SK-N-SH (cell line): ENCODE results near the gene MRPS15. TPM values are rescaled to one million over a fixed set of nuclear protein-coding genes. Genes with fewer than 3 reads are reported as not detected.

ENCODE experiments used
- CTCF ChIA-PET: fragments of 300-600, 350-600 bp; formaldehyde crosslinking; extraction: SDS; loops from one replicate; lab custom pipeline; 2021; lab: Yijun Ruan, JAX
- POLR2A ChIA-PET: fragments of 350-600 bp; sonication (Branson Sonifier 250); formaldehyde crosslinking; extraction: SDS; loops from one replicate; lab custom pipeline; 2020; ENCODE audit warnings: antibody characterized with exemption, inconsistent platforms; lab: Yijun Ruan, JAX
- DNase-seq: peaks from one replicate; pipeline ENCODE4 v3.0.0; 2012
- H2AFZ ChIP-seq: fragments of 200-600 bp; sonication (generic); 2 replicates; pipeline ENCODE4 v1.8.1; 2016; ENCODE audit warnings: antibody characterized with exemption, mild to moderate bottlenecking, low read depth
- H3F3A ChIP-seq: fragments of 200-600 bp; sonication (generic); replicated peaks from 2 replicates; pipeline ENCODE3; 2016; ENCODE audit warnings: antibody characterized with exemption, mild to moderate bottlenecking; ENCODE audit not compliant: insufficient read depth
- H3K27ac ChIP-seq, 2 experiments: fragments of 200-500 bp in 1 of 2; fragments of 200-600 bp in 1 of 2; sonication (Bioruptor generic) in 1 of 2; sonication (generic), shearing (Covaris generic) in 1 of 2; 2 replicates each; pipeline versions ENCODE4 v1.5.1 to v1.6.1; 2014 to 2016; ENCODE audit warnings: low read depth in 2 of 2, inconsistent platforms in 1 of 2, low read length in 1 of 2, mild to moderate bottlenecking in 1 of 2, mixed read lengths in 1 of 2
- H3K27me3 ChIP-seq: fragments of 200-600 bp; sonication (generic), shearing (Covaris generic); 2 replicates; pipeline ENCODE4 v1.6.1; 2016; ENCODE audit warnings: mixed run types; ENCODE audit not compliant: insufficient read depth
- H3K36me3 ChIP-seq, 2 experiments: fragments of 200-500 bp in 1 of 2; fragments of 200-600 bp in 1 of 2; sonication (Bioruptor generic) in 1 of 2; sonication (generic) in 1 of 2; replicated peaks in 1 of 2; 2 replicates each; pipeline versions ENCODE3 to v1.5.1; 2014 to 2016; ENCODE audit warnings: low read length in 1 of 2, mild to moderate bottlenecking in 1 of 2; ENCODE audit not compliant: insufficient read depth in 2 of 2, control insufficient read depth in 1 of 2
- H3K4me1 ChIP-seq, 2 experiments: fragments of 200-500 bp in 1 of 2; fragments of 200-600 bp in 1 of 2; sonication (Bioruptor generic) in 1 of 2; sonication (generic), shearing (Covaris generic) in 1 of 2; 2 replicates each; pipeline versions ENCODE4 v1.5.1 to v1.6.1; 2014 to 2016; ENCODE audit warnings: low read depth in 1 of 2, low read length in 1 of 2, mixed run types in 1 of 2; ENCODE audit not compliant: insufficient read depth in 2 of 2, control insufficient read depth in 1 of 2
- H3K4me2 ChIP-seq: fragments of 200-600 bp; sonication (generic), shearing (Covaris generic); 2 replicates; pipeline ENCODE4 v1.6.1; 2017; ENCODE audit warnings: mixed run types
- H3K4me3 ChIP-seq, 2 experiments: fragments of 200-500 bp in 1 of 2; fragments of 200-600 bp in 1 of 2; sonication (Bioruptor generic) in 1 of 2; sonication (generic), shearing (Covaris generic) in 1 of 2; 2 replicates each; pipeline versions ENCODE4 v1.5.1 to v1.8.1; 2014 to 2016; ENCODE audit warnings: low read depth in 2 of 2, inconsistent platforms in 1 of 2, low read length in 1 of 2, mild to moderate bottlenecking in 1 of 2, mixed read lengths in 1 of 2, moderate library complexity in 1 of 2
- H3K79me2 ChIP-seq: fragments of 200-600 bp; sonication (generic); 2 replicates; pipeline ENCODE4 v1.8.1; 2017; ENCODE audit warnings: mild to moderate bottlenecking; ENCODE audit not compliant: insufficient read depth
- H3K9ac ChIP-seq: fragments of 200-600 bp; sonication (generic); 2 replicates; pipeline ENCODE4 v1.6.1; 2017; ENCODE audit warnings: mixed run types
- H3K9me2 ChIP-seq: fragments of 200-600 bp; sonication (generic); 2 replicates; pipeline ENCODE4 v1.6.1; 2017; ENCODE audit warnings: mixed run types
- H3K9me3 ChIP-seq: fragments of 200-600 bp; sonication (generic); 2 replicates; pipeline ENCODE4 v1.6.1; 2017; ENCODE audit warnings: mixed run types, mild to moderate bottlenecking, moderate library complexity
- H4K20me1 ChIP-seq: fragments of 200-600 bp; sonication (generic); 2 replicates; pipeline ENCODE4 v1.6.1; 2017; ENCODE audit warnings: mild to moderate bottlenecking, mixed run types; ENCODE audit not compliant: insufficient read depth
- CHD2 ChIP-seq: fragments of 150-350 bp; IDR thresholded peaks from 2 replicates; pipeline ENCODE4 v1.6.1; 2018; ENCODE audit warnings: low read length; ENCODE audit not compliant: partially characterized antibody
- ELF1 ChIP-seq: IDR thresholded peaks from 2 replicates; pipeline ENCODE4 v1.4.0; 2012
- EP300 ChIP-seq, 2 experiments: IDR thresholded peaks; 2 replicates each; pipeline versions ENCODE4 v1.4.0 to v1.6.1; 2012; ENCODE audit warnings: borderline replicate concordance in 1 of 2, low read depth in 1 of 2, low read length in 1 of 2
- EZH2phosphoT487 ChIP-seq: fragments of 200-600 bp; sonication (generic); IDR thresholded peaks from 2 replicates; pipeline ENCODE4 v1.6.1; 2017; ENCODE audit warnings: low read depth, mixed run types, mild to moderate bottlenecking, antibody characterized with exemption, moderate library complexity, borderline replicate concordance
- FOSL2 ChIP-seq: IDR thresholded peaks from 2 replicates; pipeline ENCODE4 v1.4.0; 2012; ENCODE audit warnings: low read depth, mild to moderate bottlenecking, moderate library complexity, borderline replicate concordance
- GABPA ChIP-seq: IDR thresholded peaks from 2 replicates; pipeline ENCODE4 v1.4.0; 2012; ENCODE audit warnings: low read depth, mild to moderate bottlenecking
- JUND ChIP-seq: IDR thresholded peaks from 2 replicates; pipeline ENCODE4 v1.4.0; 2012
- MEF2A ChIP-seq: IDR thresholded peaks from 2 replicates; pipeline ENCODE4 v1.4.0; 2012; ENCODE audit warnings: low read depth, borderline replicate concordance
- MXI1 ChIP-seq: IDR thresholded peaks from 2 replicates; pipeline ENCODE4 v1.6.1; 2012; ENCODE audit warnings: mild to moderate bottlenecking, low read depth, low read length, improper control_type of control experiment
- NFIC ChIP-seq: IDR thresholded peaks from 2 replicates; pipeline ENCODE4 v1.4.0; 2012; ENCODE audit warnings: borderline replicate concordance
- RCOR1 ChIP-seq: fragments of 150-350 bp; IDR thresholded peaks from 2 replicates; pipeline ENCODE4 v1.6.1; 2017; ENCODE audit warnings: antibody characterized with exemption, low read length
- RFX5 ChIP-seq: IDR thresholded peaks from 2 replicates; pipeline ENCODE4 v1.6.1; 2012; ENCODE audit warnings: mild to moderate bottlenecking, improper control_type of control experiment, low read length
- RXRA ChIP-seq: IDR thresholded peaks from 2 replicates; pipeline ENCODE4 v1.4.0; 2012; ENCODE audit warnings: low read depth, mild to moderate bottlenecking, borderline replicate concordance
- SIN3A ChIP-seq: IDR thresholded peaks from 2 replicates; pipeline ENCODE4 v1.6.1; 2012; ENCODE audit warnings: low read depth, mild to moderate bottlenecking, low read length, moderate library complexity, borderline replicate concordance
- SMC3 ChIP-seq: IDR thresholded peaks from 2 replicates; pipeline ENCODE4 v1.6.1; 2012; ENCODE audit warnings: low read depth, low read length, improper control_type of control experiment
- WGBS: methylation state at CpG from one replicate; pipeline ENCODE4 v1.1.6; 2017; ENCODE audit warnings: low lambda C conversion rate; 5-methylcytosine and 5-hydroxymethylcytosine counted together
- polyA plus RNA-seq, 3 experiments: library from polyadenylated mRNA; depleted of rRNA; stranded (reverse); fragments of >200 nt; gene quantifications; 2 replicates each; pipeline ENCODE4 v1.2.3, GENCODE V29; 2012
- TF ChIP-seq, protein P1 (sequence below): fragments of 150-350 bp; IDR thresholded peaks from 2 replicates; pipeline ENCODE4 v1.6.1; 2017; ENCODE audit warnings: antibody characterized with exemption, low read length, low read depth, borderline replicate concordance
- TF ChIP-seq, protein P2 (sequence below): IDR thresholded peaks from 2 replicates; pipeline ENCODE4 v1.4.0; 2012; ENCODE audit warnings: low read depth, borderline replicate concordance
- TF ChIP-seq, protein P3 (sequence below): IDR thresholded peaks from 2 replicates; pipeline ENCODE4; 2012
- TF ChIP-seq, protein P4 (sequence below): fragments of 200-600 bp; sonication (generic); IDR thresholded peaks from 2 replicates; pipeline ENCODE4 v1.6.1; 2017; ENCODE audit warnings: antibody characterized with exemption, mild to moderate bottlenecking, moderate library complexity
- TF ChIP-seq, protein P5 (sequence below): fragments of 150-350 bp; IDR thresholded peaks from 2 replicates; pipeline ENCODE4 v1.6.1; 2016; ENCODE audit warnings: mild to moderate bottlenecking, low read depth, low read length

Gene MRPS15
- polyA plus RNA-seq, 1 of the 3 experiments (the other 2 are of a cell fraction), result 75.1 TPM

DNA sequence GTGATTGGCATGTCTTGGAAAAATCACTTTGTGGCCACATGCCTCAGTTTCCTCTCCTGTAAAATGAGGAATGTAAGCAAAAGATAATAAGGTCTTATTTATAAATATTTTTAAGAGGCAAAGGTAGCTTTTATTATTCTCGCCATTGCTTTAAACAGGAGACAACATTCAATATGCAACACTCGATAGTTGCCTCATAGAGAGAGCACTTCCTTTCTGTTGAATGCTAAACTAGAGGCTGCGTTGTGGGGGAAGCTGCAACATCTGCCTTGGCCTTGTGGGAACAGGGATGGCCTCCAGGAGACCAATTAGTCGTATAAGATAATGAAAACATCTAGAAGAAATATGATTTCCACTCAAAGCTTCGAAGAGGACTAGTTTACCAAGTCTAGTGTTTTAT is 17.4 kb downstream of the MRPS15 start:
- 81% methylated on average over 5 of the region's 5 CpGs for whole genome bisulfite sequencing
- peaks cover 0 to 8% of the 10 kb centered on the region in 2 experiments; a peak in 1 of 4 replicates for H3K4me1 ChIP-seq
- H3K27ac ChIP-seq, result no peak overlapping the region
- ChIA-PET CTCF (interaction anchor here (1.0 to 1.2 kb wide), 3 partner anchors 10 to 77 kb away, joined by 3 to 4 read pairs (median 3); no protein-coding TSS in a partner anchor), POLR2A (no interaction called here)
- H3K9ac ChIP-seq, result no peak overlapping the region
- no peak overlapping the region for H3K4me2 ChIP-seq
- H3K36me3 ChIP-seq, result peaks cover 0 to 4% of the 10 kb centered on the region in 2 experiments
- no peak overlapping the region; a peak in 1 of 4 replicates for H3K4me3 ChIP-seq
- no peak overlapping the region for H2AFZ ChIP-seq
- H4K20me1 ChIP-seq, result no peaks in the 10 kb centered on the region
- H3K27me3 ChIP-seq, result no peaks in the 10 kb centered on the region
- no peak for TF ChIP-seq MXI1
- no peak for TF ChIP-seq SIN3A
- no peak for TF ChIP-seq GABPA
- TF ChIP-seq MEF2A, result no peak
- TF ChIP-seq RCOR1, result no peak
- TF ChIP-seq, protein P1, sequence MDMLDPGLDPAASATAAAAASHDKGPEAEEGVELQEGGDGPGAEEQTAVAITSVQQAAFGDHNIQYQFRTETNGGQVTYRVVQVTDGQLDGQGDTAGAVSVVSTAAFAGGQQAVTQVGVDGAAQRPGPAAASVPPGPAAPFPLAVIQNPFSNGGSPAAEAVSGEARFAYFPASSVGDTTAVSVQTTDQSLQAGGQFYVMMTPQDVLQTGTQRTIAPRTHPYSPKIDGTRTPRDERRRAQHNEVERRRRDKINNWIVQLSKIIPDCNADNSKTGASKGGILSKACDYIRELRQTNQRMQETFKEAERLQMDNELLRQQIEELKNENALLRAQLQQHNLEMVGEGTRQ, result no peak
- TF ChIP-seq, protein P2, sequence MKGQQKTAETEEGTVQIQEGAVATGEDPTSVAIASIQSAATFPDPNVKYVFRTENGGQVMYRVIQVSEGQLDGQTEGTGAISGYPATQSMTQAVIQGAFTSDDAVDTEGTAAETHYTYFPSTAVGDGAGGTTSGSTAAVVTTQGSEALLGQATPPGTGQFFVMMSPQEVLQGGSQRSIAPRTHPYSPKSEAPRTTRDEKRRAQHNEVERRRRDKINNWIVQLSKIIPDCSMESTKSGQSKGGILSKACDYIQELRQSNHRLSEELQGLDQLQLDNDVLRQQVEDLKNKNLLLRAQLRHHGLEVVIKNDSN, result no peak
- no peak for TF ChIP-seq CHD2
- no peak for TF ChIP-seq SMC3
- TF ChIP-seq RXRA, result no peak
- TF ChIP-seq EZH2phosphoT487, result no peak
- TF ChIP-seq, protein P3, sequence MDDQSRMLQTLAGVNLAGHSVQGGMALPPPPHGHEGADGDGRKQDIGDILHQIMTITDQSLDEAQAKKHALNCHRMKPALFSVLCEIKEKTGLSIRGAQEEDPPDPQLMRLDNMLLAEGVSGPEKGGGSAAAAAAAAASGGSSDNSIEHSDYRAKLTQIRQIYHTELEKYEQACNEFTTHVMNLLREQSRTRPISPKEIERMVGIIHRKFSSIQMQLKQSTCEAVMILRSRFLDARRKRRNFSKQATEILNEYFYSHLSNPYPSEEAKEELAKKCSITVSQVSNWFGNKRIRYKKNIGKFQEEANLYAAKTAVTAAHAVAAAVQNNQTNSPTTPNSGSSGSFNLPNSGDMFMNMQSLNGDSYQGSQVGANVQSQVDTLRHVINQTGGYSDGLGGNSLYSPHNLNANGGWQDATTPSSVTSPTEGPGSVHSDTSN, result no peak
- TF ChIP-seq ELF1, result no peak
- no peak for TF ChIP-seq NFIC
- TF ChIP-seq EP300 (IDR thresholded peaks at IDR 0.05; ENCODE audit: borderline replicate concordance in 1 of 2, low read depth in 1 of 2, low read length in 1 of 2), result no peak
- TF ChIP-seq, protein P4, sequence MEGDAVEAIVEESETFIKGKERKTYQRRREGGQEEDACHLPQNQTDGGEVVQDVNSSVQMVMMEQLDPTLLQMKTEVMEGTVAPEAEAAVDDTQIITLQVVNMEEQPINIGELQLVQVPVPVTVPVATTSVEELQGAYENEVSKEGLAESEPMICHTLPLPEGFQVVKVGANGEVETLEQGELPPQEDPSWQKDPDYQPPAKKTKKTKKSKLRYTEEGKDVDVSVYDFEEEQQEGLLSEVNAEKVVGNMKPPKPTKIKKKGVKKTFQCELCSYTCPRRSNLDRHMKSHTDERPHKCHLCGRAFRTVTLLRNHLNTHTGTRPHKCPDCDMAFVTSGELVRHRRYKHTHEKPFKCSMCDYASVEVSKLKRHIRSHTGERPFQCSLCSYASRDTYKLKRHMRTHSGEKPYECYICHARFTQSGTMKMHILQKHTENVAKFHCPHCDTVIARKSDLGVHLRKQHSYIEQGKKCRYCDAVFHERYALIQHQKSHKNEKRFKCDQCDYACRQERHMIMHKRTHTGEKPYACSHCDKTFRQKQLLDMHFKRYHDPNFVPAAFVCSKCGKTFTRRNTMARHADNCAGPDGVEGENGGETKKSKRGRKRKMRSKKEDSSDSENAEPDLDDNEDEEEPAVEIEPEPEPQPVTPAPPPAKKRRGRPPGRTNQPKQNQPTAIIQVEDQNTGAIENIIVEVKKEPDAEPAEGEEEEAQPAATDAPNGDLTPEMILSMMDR, result no peak
- TF ChIP-seq, protein P5, sequence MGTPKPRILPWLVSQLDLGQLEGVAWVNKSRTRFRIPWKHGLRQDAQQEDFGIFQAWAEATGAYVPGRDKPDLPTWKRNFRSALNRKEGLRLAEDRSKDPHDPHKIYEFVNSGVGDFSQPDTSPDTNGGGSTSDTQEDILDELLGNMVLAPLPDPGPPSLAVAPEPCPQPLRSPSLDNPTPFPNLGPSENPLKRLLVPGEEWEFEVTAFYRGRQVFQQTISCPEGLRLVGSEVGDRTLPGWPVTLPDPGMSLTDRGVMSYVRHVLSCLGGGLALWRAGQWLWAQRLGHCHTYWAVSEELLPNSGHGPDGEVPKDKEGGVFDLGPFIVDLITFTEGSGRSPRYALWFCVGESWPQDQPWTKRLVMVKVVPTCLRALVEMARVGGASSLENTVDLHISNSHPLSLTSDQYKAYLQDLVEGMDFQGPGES, result no peak
- TF ChIP-seq FOSL2, result no peak
- TF ChIP-seq RFX5, result no peak
- TF ChIP-seq JUND, result no peak
- peaks cover 7% of the 10 kb centered on the region for H3K79me2 ChIP-seq
- DNase-seq, result no peak
- H3K9me3 ChIP-seq, result no peaks in the 10 kb centered on the region
- no peaks in the 10 kb centered on the region for H3K9me2 ChIP-seq
- H3F3A ChIP-seq, result peaks cover 4% of the 10 kb centered on the region
